Smooth muscle cell (in vitro differentiated cells): ENCODE data around the gene PGS1. TPM values are rescaled to one million over a fixed set of nuclear protein-coding genes. Genes with fewer than 3 reads are reported as not detected.

ENCODE experiments used
- DNase-seq: peaks from one replicate; lab custom pipeline; 2025; ENCODE audit not compliant: unreplicated experiment; lab: John Stamatoyannopoulos, UW
- H2AFZ ChIP-seq: fragments of 200-600 bp; sonication (generic); 2 replicates; pipeline ENCODE4 v1.6.0; 2016; ENCODE audit warnings: antibody characterized with exemption, low read depth, mild to moderate bottlenecking
- H3F3A ChIP-seq: fragments of 200-600 bp; sonication (generic); 2 replicates; pipeline ENCODE4 v1.6.0; 2017; ENCODE audit warnings: antibody characterized with exemption, low read depth
- H3K27ac ChIP-seq: fragments of 200-600 bp; sonication (generic); 2 replicates; pipeline ENCODE4 v1.5.1; 2016; ENCODE audit warnings: low read depth, mild to moderate bottlenecking
- H3K27me3 ChIP-seq: fragments of 200-600 bp; sonication (generic); 2 replicates; pipeline ENCODE4 v1.6.1; 2016; ENCODE audit warnings: low read depth, mild to moderate bottlenecking
- H3K36me3 ChIP-seq: fragments of 200-600 bp; sonication (generic); 2 replicates; pipeline ENCODE4 v1.5.1; 2016; ENCODE audit warnings: low read depth
- H3K4me1 ChIP-seq: fragments of 200-600 bp; sonication (generic); 2 replicates; pipeline ENCODE4 v1.5.1; 2016; ENCODE audit warnings: low read depth
- H3K4me2 ChIP-seq: fragments of 200-600 bp; sonication (generic); 2 replicates; pipeline ENCODE4 v1.6.0; 2016; ENCODE audit warnings: mild to moderate bottlenecking
- H3K4me3 ChIP-seq: fragments of 200-600 bp; sonication (generic); 2 replicates; pipeline ENCODE4 v1.5.1; 2016; ENCODE audit warnings: mild to moderate bottlenecking
- H3K79me2 ChIP-seq: fragments of 200-600 bp; sonication (generic); 2 replicates; pipeline ENCODE4 v1.6.0; 2016; ENCODE audit warnings: low read depth, mild to moderate bottlenecking
- H3K9ac ChIP-seq: fragments of 200-600 bp; sonication (generic); 2 replicates; pipeline ENCODE4 v1.6.0; 2016; ENCODE audit warnings: low read depth
- H3K9me3 ChIP-seq: fragments of 200-600 bp; sonication (generic); replicated peaks from 2 replicates; pipeline ENCODE4 v1.5.1; 2016; ENCODE audit warnings: low read depth
- H4K20me1 ChIP-seq: fragments of 200-600 bp; sonication (generic); 2 replicates; pipeline ENCODE4 v1.6.0; 2016; ENCODE audit warnings: low read depth
- WGBS: methylation state at CpG from one replicate; pipeline ENCODE4 v1.1.7; 2016; ENCODE audit warnings: low lambda C conversion rate; 5-methylcytosine and 5-hydroxymethylcytosine counted together
- polyA plus RNA-seq: library from polyadenylated mRNA; unstranded; fragments of >200 nt; fragmentation: Nextera tagmentation; extraction: Ambion mirVana; gene quantifications from 2 replicates; pipeline ENCODE4 v1.2.1, GENCODE V29; 2016
- small RNA-seq: library from RNA; depleted of rRNA; stranded (forward); fragments of <200 nt; gene quantifications from one replicate; pipeline ENCODE3, GENCODE V24; 2014
- total RNA-seq: library from RNA; depleted of rRNA; stranded (reverse); fragments of >200 nt; gene quantifications from 2 replicates; pipeline ENCODE4 v1.2.3, GENCODE V29; 2014
- TF ChIP-seq, protein P1 (sequence below): fragments of 200-600 bp; sonication (generic); IDR thresholded peaks from 2 replicates; pipeline ENCODE4 v1.5.1; 2017; ENCODE audit warnings: borderline replicate concordance, mild to moderate bottlenecking, antibody characterized with exemption; ENCODE audit not compliant: insufficient read depth, poor library complexity, severe bottlenecking

Gene PGS1
- total and polyA plus RNA-seq, 2 experiments from 2014 or later: 22.6 to 29.9 TPM

DNA sequence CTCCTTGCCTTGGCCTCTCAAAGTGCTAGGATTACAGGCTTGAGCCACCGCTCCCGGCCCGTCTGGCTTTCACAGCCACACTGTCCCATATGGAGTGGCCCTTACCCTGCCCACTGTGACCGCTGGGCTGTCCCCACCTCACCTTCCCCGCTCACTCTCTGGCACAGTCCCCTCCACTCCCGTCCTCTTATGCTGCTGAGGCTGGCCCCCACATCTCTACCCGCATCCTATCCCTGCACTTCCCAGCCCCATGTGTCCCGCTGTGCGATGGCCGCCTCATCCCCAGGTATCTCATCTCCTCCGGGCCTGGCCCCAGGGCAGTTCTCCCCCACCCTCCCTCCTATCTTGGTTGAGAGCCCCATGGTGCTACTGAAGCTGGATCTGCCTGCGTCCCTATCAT lies 93.2 kb downstream of the PGS1 start:
- no peak for DNase-seq
- Histone ChIP-seq H3K27me3 (no peaks in the 10 kb centered on the region), H3K4me2 (no peak overlapping the region), H3K79me2 (no peaks in the 10 kb centered on the region), H3K4me1 (no peaks in the 10 kb centered on the region), H2AFZ (no peak overlapping the region), H3K4me3 (no peak overlapping the region), H3F3A (no peaks in the 10 kb centered on the region), H3K9ac (no peak overlapping the region), H3K27ac (no peak overlapping the region), H4K20me1 (no peaks in the 10 kb centered on the region), H3K9me3 (no peaks in the 10 kb centered on the region), H3K36me3 (no peaks in the 10 kb centered on the region)
- TF ChIP-seq, protein P1, sequence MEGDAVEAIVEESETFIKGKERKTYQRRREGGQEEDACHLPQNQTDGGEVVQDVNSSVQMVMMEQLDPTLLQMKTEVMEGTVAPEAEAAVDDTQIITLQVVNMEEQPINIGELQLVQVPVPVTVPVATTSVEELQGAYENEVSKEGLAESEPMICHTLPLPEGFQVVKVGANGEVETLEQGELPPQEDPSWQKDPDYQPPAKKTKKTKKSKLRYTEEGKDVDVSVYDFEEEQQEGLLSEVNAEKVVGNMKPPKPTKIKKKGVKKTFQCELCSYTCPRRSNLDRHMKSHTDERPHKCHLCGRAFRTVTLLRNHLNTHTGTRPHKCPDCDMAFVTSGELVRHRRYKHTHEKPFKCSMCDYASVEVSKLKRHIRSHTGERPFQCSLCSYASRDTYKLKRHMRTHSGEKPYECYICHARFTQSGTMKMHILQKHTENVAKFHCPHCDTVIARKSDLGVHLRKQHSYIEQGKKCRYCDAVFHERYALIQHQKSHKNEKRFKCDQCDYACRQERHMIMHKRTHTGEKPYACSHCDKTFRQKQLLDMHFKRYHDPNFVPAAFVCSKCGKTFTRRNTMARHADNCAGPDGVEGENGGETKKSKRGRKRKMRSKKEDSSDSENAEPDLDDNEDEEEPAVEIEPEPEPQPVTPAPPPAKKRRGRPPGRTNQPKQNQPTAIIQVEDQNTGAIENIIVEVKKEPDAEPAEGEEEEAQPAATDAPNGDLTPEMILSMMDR: no peak
- 92% methylated on average over 9 of the region's 12 CpGs for WGBS

DNA sequence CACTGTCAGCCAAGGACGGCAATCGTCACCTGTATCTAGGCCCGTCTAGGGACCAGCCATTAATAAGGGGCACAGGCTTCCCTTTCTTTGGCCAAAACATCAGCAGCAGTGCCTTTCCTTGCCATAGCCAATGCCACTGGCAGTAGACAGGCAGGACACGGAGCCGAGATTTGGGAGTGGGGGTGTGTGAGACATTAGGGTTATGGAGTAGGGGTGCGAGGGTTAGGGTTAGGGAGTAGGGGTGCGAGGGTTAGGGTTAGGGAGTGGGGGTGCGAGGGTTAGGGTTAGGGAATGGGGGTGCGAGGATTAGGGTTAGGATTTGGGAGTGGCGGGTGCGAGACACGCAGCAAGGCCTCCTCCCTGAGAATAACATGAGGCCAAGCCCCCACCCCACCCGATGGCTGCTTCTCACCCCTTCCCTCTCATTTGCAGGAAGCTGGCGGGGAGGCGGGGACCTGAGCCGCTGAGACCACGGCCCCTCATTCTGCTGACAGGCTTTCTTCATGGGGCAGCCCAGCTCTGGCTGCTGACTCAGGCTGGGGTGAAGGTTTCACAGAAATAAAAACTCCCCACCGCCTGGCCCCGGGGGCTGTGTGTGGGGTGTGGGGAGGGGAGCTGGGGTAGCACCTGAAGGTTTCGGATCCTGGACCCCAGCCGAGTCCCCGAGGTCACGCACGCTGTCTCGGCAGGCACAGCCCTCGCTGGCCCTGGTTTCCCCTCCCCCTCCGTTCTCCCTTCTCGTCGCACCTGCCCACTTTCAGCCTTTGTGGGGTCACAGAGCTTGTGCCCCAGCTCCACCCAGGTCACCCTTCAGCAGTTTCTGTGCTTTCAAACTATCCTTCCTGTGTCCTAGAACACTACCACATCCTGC lies 93.8 kb downstream of the PGS1 start:
- WGBS: 90% methylated on average over 24 of the region's 29 CpGs

DNA sequence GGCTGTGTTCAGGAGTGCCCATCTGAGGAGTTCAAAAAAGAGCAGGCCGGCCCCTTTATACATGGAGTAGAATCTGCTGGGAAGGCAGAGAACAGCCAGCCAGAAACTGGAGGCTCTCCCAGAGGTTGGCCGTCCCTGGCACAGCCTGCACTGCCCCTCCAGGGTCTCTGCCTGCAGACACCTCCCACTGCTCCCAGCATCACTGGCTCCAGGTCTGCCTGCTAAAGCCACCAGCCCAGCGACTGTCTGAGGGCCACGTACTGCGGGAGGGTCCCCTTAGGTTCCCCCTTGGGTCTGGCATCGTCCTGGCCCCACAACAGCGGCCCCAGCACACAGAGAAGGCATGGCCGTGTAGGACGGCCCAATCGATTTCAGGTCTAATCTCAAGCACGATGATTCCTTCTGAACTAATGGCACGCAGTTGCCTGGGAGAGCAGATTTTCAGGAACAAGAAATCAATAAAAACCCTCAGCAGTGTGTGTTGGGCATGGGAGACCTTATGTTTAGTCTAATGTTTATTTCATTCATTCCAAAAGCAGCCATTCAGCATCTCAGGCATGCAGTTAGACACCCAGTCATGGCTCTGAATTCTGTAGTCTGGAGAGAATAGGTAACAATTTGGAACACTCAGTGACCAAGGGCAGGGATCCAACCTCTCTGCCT lies 95.6 kb downstream of the PGS1 start:
- Histone ChIP-seq H4K20me1 (no peaks in the 10 kb centered on the region), H3K9ac (no peak overlapping the region), H3K27ac (no peak overlapping the region), H3K9me3 (no peaks in the 10 kb centered on the region), H3K36me3 (no peaks in the 10 kb centered on the region), H3K27me3 (no peaks in the 10 kb centered on the region), H3K4me1 (no peaks in the 10 kb centered on the region), H2AFZ (no peak overlapping the region), H3K4me3 (no peak overlapping the region), H3K79me2 (no peaks in the 10 kb centered on the region), H3K4me2 (no peak overlapping the region), H3F3A (no peaks in the 10 kb centered on the region)
- 91% methylated on average over 12 of the region's 12 CpGs for WGBS
- DNase-seq: no peak
- TF ChIP-seq, protein P1: no peak

More for the DNA sequence above, 93.8 kb downstream of the PGS1 start:
- H3F3A ChIP-seq: no peaks in the 10 kb centered on the region
- TF ChIP-seq, protein P1: no peak
- H3K27ac ChIP-seq: no peak overlapping the region
- no peaks in the 10 kb centered on the region for H3K36me3 ChIP-seq
- no peak overlapping the region for H3K4me3 ChIP-seq
- H3K79me2 ChIP-seq: no peaks in the 10 kb centered on the region
- no peak overlapping the region for H2AFZ ChIP-seq
- no peaks in the 10 kb centered on the region for H4K20me1 ChIP-seq
- H3K27me3 ChIP-seq: no peaks in the 10 kb centered on the region
- no peak for DNase-seq
- no peak overlapping the region for H3K4me2 ChIP-seq
- no peaks in the 10 kb centered on the region for H3K9me3 ChIP-seq
- H3K4me1 ChIP-seq: no peaks in the 10 kb centered on the region
- no peak overlapping the region for H3K9ac ChIP-seq

Small RNA genes lying within 50 kb of the gene (small RNA-seq; reads per million reads assigned to genes)
- gene RF00415 (not detected), gene RN7SL236P (not detected)

Other genes starting within 250 kb of the PGS1 start
- gene TMC6, start 249.9 kb upstream of the PGS1 start, total RNA-seq: 24.1 and 42.2 TPM in 2 replicates
- gene TMC6, start 249.9 kb upstream of the PGS1 start, polyA plus RNA-seq: 40.2 and 65.3 TPM in 2 replicates
- 0.04 and 0.27 TPM in 2 replicates for gene TMC8, start 247.9 kb upstream of the PGS1 start, total RNA-seq
- gene TMC8, start 247.9 kb upstream of the PGS1 start, polyA plus RNA-seq: 0.38 and 1.2 TPM in 2 replicates
- gene C17orf99, start 232.3 kb upstream of the PGS1 start, total RNA-seq: not detected in 2 replicates
- gene C17orf99, start 232.3 kb upstream of the PGS1 start, polyA plus RNA-seq: 0.29 and 1.7 TPM in 2 replicates
- 55.3 and 64.7 TPM in 2 replicates for gene SYNGR2, start 210.1 kb upstream of the PGS1 start, total RNA-seq
- 46.1 and 136 TPM in 2 replicates for gene SYNGR2, start 210.1 kb upstream of the PGS1 start, polyA plus RNA-seq
- gene TK1, start 191.6 kb upstream of the PGS1 start, total RNA-seq: 20.0 and 20.9 TPM in 2 replicates
- 53.7 and 72.7 TPM in 2 replicates for gene TK1, start 191.6 kb upstream of the PGS1 start, polyA plus RNA-seq
- gene AFMID, start 191.3 kb upstream of the PGS1 start, total RNA-seq: 63.7 and 64.9 TPM in 2 replicates
- 10.0 and 23.0 TPM in 2 replicates for gene AFMID, start 191.3 kb upstream of the PGS1 start, polyA plus RNA-seq
- 7.7 and 15.3 TPM in 2 replicates for gene BIRC5, start 164.4 kb upstream of the PGS1 start, total RNA-seq
- gene BIRC5, start 164.4 kb upstream of the PGS1 start, polyA plus RNA-seq: 11.9 and 15.6 TPM in 2 replicates
- gene TMEM235, start 147.0 kb upstream of the PGS1 start, total RNA-seq: not detected in 2 replicates
- gene TMEM235, start 147.0 kb upstream of the PGS1 start, polyA plus RNA-seq: not detected in 2 replicates
- gene SOCS3, start 18.6 kb upstream of the PGS1 start, total RNA-seq: 116 and 172 TPM in 2 replicates
- 201 and 310 TPM in 2 replicates for gene SOCS3, start 18.6 kb upstream of the PGS1 start, polyA plus RNA-seq
- 0.18 and 0.27 TPM in 2 replicates for gene DNAH17, start 198.7 kb downstream of the PGS1 start, total RNA-seq
- 0.98 and 4.2 TPM in 2 replicates for gene DNAH17, start 198.7 kb downstream of the PGS1 start, polyA plus RNA-seq